H9 (cell line): ENCODE results near the gene IFI44. TPM values are rescaled to one million over a fixed set of nuclear protein-coding genes. Genes with fewer than 3 reads are reported as not detected.

Experiments
- DNase-seq: peaks from one replicate; pipeline ENCODE4 v3.0.0-alpha.2; 2017
- H2AFZ ChIP-seq: one replicate; pipeline ENCODE4 v1.6.1; 2013; ENCODE audit warnings: mild to moderate bottlenecking, low read length, control low read depth, moderate library complexity
- H2AK5ac ChIP-seq: 2 replicates; pipeline ENCODE4 v1.6.1; 2013; ENCODE audit warnings: low read length, control low read depth, mixed read lengths; ENCODE audit not compliant: insufficient read length
- H2BK120ac ChIP-seq: one replicate; pipeline ENCODE4 v1.6.1; 2013; ENCODE audit warnings: low read depth, mild to moderate bottlenecking, low read length, control low read depth, inconsistent platforms; ENCODE audit not compliant: poor library complexity, severe bottlenecking
- H2BK12ac ChIP-seq: 2 replicates; pipeline ENCODE4 v1.6.1; 2013; ENCODE audit warnings: low read length, control low read depth, mixed read lengths, low read depth; ENCODE audit not compliant: insufficient read length
- H2BK15ac ChIP-seq: 2 replicates; pipeline ENCODE4 v1.6.1; 2013; ENCODE audit warnings: low read depth, low read length, control low read depth
- H2BK20ac ChIP-seq: one replicate; pipeline ENCODE4 v1.6.1; 2013; ENCODE audit warnings: low read depth, mild to moderate bottlenecking, low read length, control low read depth, inconsistent platforms; ENCODE audit not compliant: poor library complexity, severe bottlenecking
- H2BK5ac ChIP-seq: 2 replicates; pipeline ENCODE4 v1.6.1; 2013; ENCODE audit warnings: low read length, control low read depth, mixed read lengths; ENCODE audit not compliant: insufficient read length
- H3K14ac ChIP-seq: 2 replicates; pipeline ENCODE4 v1.6.1; 2013; ENCODE audit warnings: low read length, control low read depth; ENCODE audit not compliant: insufficient read depth
- H3K18ac ChIP-seq: 2 replicates; pipeline ENCODE4 v1.6.1; 2013; ENCODE audit warnings: low read depth, mild to moderate bottlenecking, mixed read lengths, low read length, control low read depth; ENCODE audit not compliant: insufficient read length
- H3K23ac ChIP-seq: 2 replicates; pipeline ENCODE4 v1.6.1; 2013; ENCODE audit warnings: low read length, control low read depth, mixed read lengths, low read depth; ENCODE audit not compliant: insufficient read length
- H3K23me2 ChIP-seq: 2 replicates; pipeline ENCODE4 v1.6.1; 2013; ENCODE audit warnings: low read depth, mild to moderate bottlenecking, mixed read lengths, low read length, control low read depth; ENCODE audit not compliant: insufficient read length, poor library complexity, severe bottlenecking
- H3K27ac ChIP-seq: 2 replicates; pipeline ENCODE4 v1.5.1; 2013; ENCODE audit warnings: low read length, control low read depth, mixed read lengths, low read depth; ENCODE audit not compliant: insufficient read length
- H3K27me3 ChIP-seq: 2 replicates; pipeline ENCODE4 v1.6.1; 2013; ENCODE audit warnings: low read length, control low read depth, inconsistent platforms; ENCODE audit not compliant: insufficient read depth
- H3K4ac ChIP-seq: 2 replicates; pipeline ENCODE4 v1.6.1; 2013; ENCODE audit warnings: low read depth, mild to moderate bottlenecking, control low read depth, inconsistent platforms, low read length, moderate library complexity
- H3K4me1 ChIP-seq: 2 replicates; pipeline ENCODE4 v1.6.1; 2013; ENCODE audit warnings: low read length, control low read depth, inconsistent platforms; ENCODE audit not compliant: insufficient read depth
- H3K4me2 ChIP-seq: 2 replicates; pipeline ENCODE4 v1.6.1; 2013; ENCODE audit warnings: low read length, control low read depth, mixed read lengths; ENCODE audit not compliant: insufficient read length, insufficient read depth
- H3K56ac ChIP-seq: 2 replicates; pipeline ENCODE4 v1.6.1; 2013; ENCODE audit warnings: low read depth, mild to moderate bottlenecking, mixed read lengths, low read length, control low read depth; ENCODE audit not compliant: insufficient read length
- H3K79me1 ChIP-seq: 2 replicates; pipeline ENCODE4 v1.6.1; 2013; ENCODE audit warnings: low read depth, mild to moderate bottlenecking, moderate library complexity, low read length, control low read depth, inconsistent platforms; ENCODE audit not compliant: insufficient read depth, poor library complexity, severe bottlenecking
- H3K79me2 ChIP-seq: 2 replicates; pipeline ENCODE4 v1.6.1; 2013; ENCODE audit warnings: low read length, control low read depth, inconsistent platforms; ENCODE audit not compliant: insufficient read depth
- H3K9ac ChIP-seq: 2 replicates; pipeline ENCODE4 v1.6.1; 2013; ENCODE audit warnings: low read length, control low read depth, mixed read lengths; ENCODE audit not compliant: insufficient read length; ENCODE audit errors: extremely low read depth
- H3K9me3 ChIP-seq: one replicate; pipeline ENCODE4 v1.6.1; 2013; ENCODE audit warnings: low read depth, low read length, inconsistent platforms; ENCODE audit not compliant: control insufficient read depth
- H3T11ph ChIP-seq: one replicate; pipeline ENCODE4 v1.6.1; 2013; ENCODE audit warnings: mild to moderate bottlenecking, low read length, control low read depth, inconsistent platforms
- H4K20me1 ChIP-seq: one replicate; pipeline ENCODE4 v1.6.1; 2013; ENCODE audit not compliant: control insufficient read depth, insufficient read length, insufficient read depth
- H4K5ac ChIP-seq: 2 replicates; pipeline ENCODE4 v1.6.1; 2013; ENCODE audit warnings: low read depth, mild to moderate bottlenecking, mixed read lengths, low read length, control low read depth; ENCODE audit not compliant: insufficient read length
- H4K8ac ChIP-seq: replicated peaks from 2 replicates; pipeline ENCODE4 v1.6.1; 2013; ENCODE audit warnings: low read length, control low read depth, mixed read lengths, low read depth; ENCODE audit not compliant: insufficient read length
- H4K91ac ChIP-seq: 2 replicates; pipeline ENCODE4 v1.6.1; 2013; ENCODE audit warnings: low read depth, mild to moderate bottlenecking, moderate library complexity, mixed read lengths, low read length, control low read depth; ENCODE audit not compliant: insufficient read length
- H3K27ac Mint-ChIP-seq, 3 experiments: 2 replicates in 2 of 3; 3 replicates in 1 of 3; pipeline ENCODE4 v1.8.0; 2020 to 2021; ENCODE audit warnings: mixed read lengths in 3 of 3, mild to moderate bottlenecking in 1 of 3, moderate library complexity in 1 of 3
- H3K27me3 Mint-ChIP-seq: 2 replicates; pipeline ENCODE4 v1.8.0; 2021; ENCODE audit warnings: low read depth, mild to moderate bottlenecking, moderate library complexity, mixed read lengths
- H3K36me3 Mint-ChIP-seq, 3 experiments: 2 replicates in 2 of 3; 3 replicates in 1 of 3; pipeline ENCODE4 v1.8.0; 2020 to 2021; ENCODE audit warnings: low read depth in 3 of 3, mixed read lengths in 3 of 3; ENCODE audit not compliant: insufficient read depth in 1 of 3
- H3K4me1 Mint-ChIP-seq, 2 experiments: 2 replicates each; pipeline ENCODE4 v1.8.0; 2020; ENCODE audit warnings: mixed read lengths in 2 of 2
- H3K4me3 Mint-ChIP-seq, 2 experiments: 2 replicates in 1 of 2; 3 replicates in 1 of 2; pipeline ENCODE4 v1.8.0; 2020 to 2021; ENCODE audit warnings: mild to moderate bottlenecking in 2 of 2, mixed read lengths in 2 of 2, moderate library complexity in 1 of 2
- H3K9me3 Mint-ChIP-seq, 2 experiments: 2 replicates in 1 of 2; 3 replicates in 1 of 2; pipeline ENCODE4 v1.8.0; 2020; ENCODE audit warnings: mild to moderate bottlenecking in 2 of 2, mixed read lengths in 2 of 2, moderate library complexity in 1 of 2
- CTCF ChIP-seq: fragments of 200-600 bp; sonication (generic); conservative IDR thresholded peaks from 3 replicates; pipeline ENCODE4 v1.8.0; 2021; ENCODE audit warnings: antibody characterized with exemption, mild to moderate bottlenecking
- WGBS: extraction: QIAGEN DNeasy Blood & Tissue Kit; methylation state at CpG from one replicate; pipeline ENCODE4 v1.1.7; 2013; ENCODE audit warnings: missing lambda C conversion rate, low lambda C conversion rate, mixed read lengths; ENCODE audit not compliant: insufficient read length; ENCODE audit errors: extremely low coverage; 5-methylcytosine and 5-hydroxymethylcytosine counted together
- total RNA-seq: library from RNA; stranded (reverse); gene quantifications from 2 replicates; pipeline ENCODE4 v1.2.1, GENCODE V29; 2021

Gene IFI44
- total RNA-seq, 1 experiment from 2014 or later, result not detected

GRCh38 chr1:78624035-78624434 is 25.6 kb upstream of the IFI44 start:
- Histone ChIP-seq H3K4ac (no peak overlapping the region), H2BK15ac (no peak overlapping the region), H3K23ac (no peak overlapping the region), H3K79me1 (no peaks in the 10 kb centered on the region), H3K14ac (no peak overlapping the region), H3K18ac (no peak overlapping the region), H3K23me2 (no peaks in the 10 kb centered on the region), H4K5ac (no peak overlapping the region), H2AFZ (no peak overlapping the region), H3K9me3 (no peaks in the 10 kb centered on the region), H2BK120ac (no peak overlapping the region), H3K79me2 (no peaks in the 10 kb centered on the region), H3K4me1 (no peaks in the 10 kb centered on the region), H4K91ac (no peak overlapping the region), H2BK20ac (no peak overlapping the region), H2BK12ac (no peak overlapping the region), H3K27ac (no peak overlapping the region), H4K20me1 (no peaks in the 10 kb centered on the region), H3K9ac (no peak overlapping the region), H3K4me2 (no peak overlapping the region), H3K56ac (no peak overlapping the region), H2AK5ac (no peak overlapping the region), H2BK5ac (no peak overlapping the region), H3T11ph (no peak overlapping the region), H3K27me3 (no peaks in the 10 kb centered on the region), H4K8ac (no peak overlapping the region)
- Mint-ChIP-seq H3K4me1 (peaks cover 0 to 4% of the 10 kb centered on the region in 2 experiments; a peak in 1 of 4 replicates), H3K4me3 (no peak overlapping the region), H3K27ac (no peak overlapping the region; a peak in 1 of 7 replicates), H3K27me3 (peaks cover 12% of the 10 kb centered on the region; the same call in 1 of the 2 replicates), H3K36me3 (no peaks in the 10 kb centered on the region), H3K9me3 (no peaks in the 10 kb centered on the region)
- no CpG with 5 or more reads among the region's 7 CpGs for WGBS
- DNase-seq, result no peak
- no peak for TF ChIP-seq CTCF
